D721Med (cell line): ENCODE results near the gene NOD2.

Experiments used
- DNase-seq: peaks from one replicate; pipeline ENCODE4 v3.0.0; 2011; ENCODE audit warnings: low spot score; ENCODE audit not compliant: insufficient read length
- FAIRE-seq: peaks from 2 replicates; lab custom pipeline; 2011; peaks lifted over from hg19 to GRCh38; lab: Jason Lieb, UNC
- TF ChIP-seq, protein P1 (sequence below): IDR thresholded peaks from 2 replicates; pipeline ENCODE4 v1.5.1; 2012; ENCODE audit warnings: mild to moderate bottlenecking, control low read depth; ENCODE audit not compliant: insufficient read depth; ENCODE audit errors: missing control alignments

NOD2 gene

DNA sequence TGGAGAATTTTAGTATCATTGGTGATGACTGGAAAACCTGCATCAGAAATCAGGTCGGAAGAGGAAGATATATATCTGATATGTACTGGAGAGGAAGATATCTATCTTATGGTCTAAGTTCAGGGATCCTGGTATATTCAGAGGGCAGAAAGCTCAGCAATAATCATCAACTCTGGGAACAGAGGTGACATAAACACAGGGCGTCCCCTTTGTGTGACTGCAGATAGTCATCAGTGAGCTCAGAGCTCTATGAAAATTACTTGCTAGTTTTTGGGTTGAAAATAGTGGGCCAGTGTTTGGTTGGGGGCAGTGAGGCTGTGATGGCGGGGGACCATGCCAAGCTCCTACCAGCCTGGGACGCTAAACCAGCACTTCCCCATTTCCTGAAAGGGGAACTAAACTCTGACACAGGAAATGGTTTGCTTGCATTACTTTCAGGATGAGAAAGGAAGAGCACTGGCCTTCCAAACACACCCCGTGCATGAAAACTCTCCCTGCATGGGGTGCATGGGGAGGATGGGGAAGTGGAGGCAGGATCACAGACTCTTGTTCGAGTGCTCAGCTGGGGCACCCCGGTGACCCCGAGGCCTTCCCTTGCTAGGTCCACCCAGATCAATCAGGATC is 15.8 kb downstream of the NOD2 start:
- DNase-seq (no peak), FAIRE-seq (no peak)
- TF ChIP-seq, protein P1, sequence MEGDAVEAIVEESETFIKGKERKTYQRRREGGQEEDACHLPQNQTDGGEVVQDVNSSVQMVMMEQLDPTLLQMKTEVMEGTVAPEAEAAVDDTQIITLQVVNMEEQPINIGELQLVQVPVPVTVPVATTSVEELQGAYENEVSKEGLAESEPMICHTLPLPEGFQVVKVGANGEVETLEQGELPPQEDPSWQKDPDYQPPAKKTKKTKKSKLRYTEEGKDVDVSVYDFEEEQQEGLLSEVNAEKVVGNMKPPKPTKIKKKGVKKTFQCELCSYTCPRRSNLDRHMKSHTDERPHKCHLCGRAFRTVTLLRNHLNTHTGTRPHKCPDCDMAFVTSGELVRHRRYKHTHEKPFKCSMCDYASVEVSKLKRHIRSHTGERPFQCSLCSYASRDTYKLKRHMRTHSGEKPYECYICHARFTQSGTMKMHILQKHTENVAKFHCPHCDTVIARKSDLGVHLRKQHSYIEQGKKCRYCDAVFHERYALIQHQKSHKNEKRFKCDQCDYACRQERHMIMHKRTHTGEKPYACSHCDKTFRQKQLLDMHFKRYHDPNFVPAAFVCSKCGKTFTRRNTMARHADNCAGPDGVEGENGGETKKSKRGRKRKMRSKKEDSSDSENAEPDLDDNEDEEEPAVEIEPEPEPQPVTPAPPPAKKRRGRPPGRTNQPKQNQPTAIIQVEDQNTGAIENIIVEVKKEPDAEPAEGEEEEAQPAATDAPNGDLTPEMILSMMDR, result no peak

DNA sequence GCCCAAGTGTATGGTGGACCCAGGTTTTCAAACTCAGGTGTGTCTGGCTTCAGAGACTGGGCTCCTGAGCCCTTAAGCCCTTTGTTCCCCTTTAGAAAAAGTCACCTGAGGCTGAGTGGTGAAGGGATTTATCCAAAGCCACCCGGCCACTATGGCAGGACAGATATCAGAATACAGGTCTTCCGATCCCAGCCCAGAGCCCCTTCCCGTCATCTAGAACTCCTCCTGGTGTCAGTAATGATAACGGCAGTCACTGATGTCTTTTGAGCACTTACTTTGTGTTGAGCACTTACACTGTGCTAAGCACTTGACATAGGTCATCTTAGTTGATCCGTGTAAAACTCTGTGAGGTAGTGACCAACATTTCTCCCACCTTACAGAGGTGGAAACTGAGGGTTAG is 16.6 kb downstream of the NOD2 start:
- FAIRE-seq (no peak), DNase-seq (no peak)
- TF ChIP-seq, protein P1, result no peak

DNA sequence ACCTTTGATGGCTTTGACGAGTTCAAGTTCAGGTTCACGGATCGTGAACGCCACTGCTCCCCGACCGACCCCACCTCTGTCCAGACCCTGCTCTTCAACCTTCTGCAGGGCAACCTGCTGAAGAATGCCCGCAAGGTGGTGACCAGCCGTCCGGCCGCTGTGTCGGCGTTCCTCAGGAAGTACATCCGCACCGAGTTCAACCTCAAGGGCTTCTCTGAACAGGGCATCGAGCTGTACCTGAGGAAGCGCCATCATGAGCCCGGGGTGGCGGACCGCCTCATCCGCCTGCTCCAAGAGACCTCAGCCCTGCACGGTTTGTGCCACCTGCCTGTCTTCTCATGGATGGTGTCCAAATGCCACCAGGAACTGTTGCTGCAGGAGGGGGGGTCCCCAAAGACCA is 17.6 kb downstream of the NOD2 start:
- DNase-seq (no peak), FAIRE-seq (no peak)
- TF ChIP-seq, protein P1, result no peak

DNA sequence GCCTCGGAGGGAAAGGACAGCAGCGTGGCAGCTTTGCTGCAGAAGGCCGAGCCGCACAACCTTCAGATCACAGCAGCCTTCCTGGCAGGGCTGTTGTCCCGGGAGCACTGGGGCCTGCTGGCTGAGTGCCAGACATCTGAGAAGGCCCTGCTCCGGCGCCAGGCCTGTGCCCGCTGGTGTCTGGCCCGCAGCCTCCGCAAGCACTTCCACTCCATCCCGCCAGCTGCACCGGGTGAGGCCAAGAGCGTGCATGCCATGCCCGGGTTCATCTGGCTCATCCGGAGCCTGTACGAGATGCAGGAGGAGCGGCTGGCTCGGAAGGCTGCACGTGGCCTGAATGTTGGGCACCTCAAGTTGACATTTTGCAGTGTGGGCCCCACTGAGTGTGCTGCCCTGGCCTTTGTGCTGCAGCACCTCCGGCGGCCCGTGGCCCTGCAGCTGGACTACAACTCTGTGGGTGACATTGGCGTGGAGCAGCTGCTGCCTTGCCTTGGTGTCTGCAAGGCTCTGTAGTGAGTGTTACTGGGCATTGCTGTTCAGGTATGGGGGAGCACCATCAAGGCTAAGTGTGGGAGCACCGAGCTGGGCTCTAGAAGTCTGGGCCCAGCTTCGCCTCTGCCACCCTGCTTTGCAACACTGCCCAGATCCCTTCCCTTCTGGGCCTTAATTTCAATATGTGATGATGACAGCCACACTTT is 18.6 kb downstream of the NOD2 start:
- DNase-seq, result no peak
- TF ChIP-seq, protein P1, result no peak
- FAIRE-seq, result no peak

DNA sequence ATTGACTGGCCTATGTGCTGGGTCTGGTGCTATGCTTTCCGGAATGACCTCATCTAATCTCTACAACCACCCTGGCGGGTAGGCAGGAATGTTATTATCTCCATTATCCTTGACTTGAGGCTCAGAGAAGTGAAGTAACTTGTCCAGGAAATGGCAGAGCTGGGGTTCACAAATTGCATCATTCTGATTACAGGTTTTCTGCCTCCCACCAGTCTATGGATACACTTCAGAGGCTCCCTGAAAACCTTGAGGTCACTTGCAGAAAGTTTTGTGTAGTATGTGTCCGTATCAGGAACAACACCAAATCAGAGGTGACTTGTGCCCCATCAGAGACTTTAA is 19.1 kb downstream of the NOD2 start:
- TF ChIP-seq, protein P1, result no peak
- FAIRE-seq, result no peak
- no peak for DNase-seq

DNA sequence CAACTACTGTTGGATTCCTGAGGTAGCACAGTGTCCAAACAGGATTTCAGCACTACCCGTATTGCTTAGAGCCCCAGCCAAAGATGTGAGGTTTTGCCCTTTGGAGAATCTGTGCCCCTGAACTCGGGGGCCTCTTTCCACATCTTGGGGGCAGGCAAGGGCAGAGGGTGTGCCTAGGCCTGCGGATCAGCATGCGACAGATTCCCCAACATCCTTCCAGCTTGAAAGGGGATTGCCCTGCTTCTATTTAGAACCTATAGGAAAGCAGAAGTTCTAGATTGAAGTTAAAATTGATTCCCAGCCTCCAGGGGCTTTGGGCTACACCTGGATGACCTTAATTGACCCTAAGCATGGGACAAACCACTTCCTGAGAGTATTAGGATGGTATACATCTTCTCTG is 19.6 kb downstream of the NOD2 start:
- FAIRE-seq, result no peak

DNA sequence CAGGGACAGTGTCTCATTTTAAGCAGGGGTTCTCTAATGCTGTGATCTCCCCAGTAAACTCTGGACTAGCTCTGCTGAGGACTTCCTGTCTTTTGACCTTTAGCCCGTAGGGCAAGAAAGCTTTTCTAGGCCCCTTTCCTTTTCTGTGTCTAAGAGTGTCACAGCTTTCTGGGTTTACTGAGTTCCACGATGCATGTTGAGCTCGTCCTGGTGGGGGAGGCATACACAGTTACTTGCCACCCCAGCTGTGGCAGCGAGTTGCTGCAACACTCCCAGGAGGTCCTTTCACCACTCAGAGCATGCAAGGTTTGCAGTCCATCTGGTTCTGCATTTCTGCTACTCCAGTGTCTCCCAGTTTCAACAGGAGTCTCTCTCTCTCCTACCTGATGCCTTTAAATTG is 23.7 kb downstream of the NOD2 start:
- DNase-seq, result no peak
- no peak for FAIRE-seq
- TF ChIP-seq, protein P1, result no peak

More for the DNA sequence above, 19.6 kb downstream of the NOD2 start:
- no peak for DNase-seq
- TF ChIP-seq, protein P1, result no peak
